ENCODE results near the gene ITGB1. TPM values are rescaled to one million over a fixed set of nuclear protein-coding genes. Genes with fewer than 3 reads are reported as not detected.

ITGB1 gene
- total and polyA plus RNA-seq, 7 experiments from 2014 or later, result 26.5 to 205 (median 53.5) TPM

- H3K27ac ChIP-seq (ENCODE audit: low read depth, low read length), result no peak overlapping the region
- H3K4me1 Mint-ChIP-seq, result peaks cover 50 to 80% (median 69%) of the 10 kb centered on the region in 7 donors
- ChIA-PET CTCF (interaction anchor here (2.6 kb wide), 1 partner anchor 55 kb away, joined by 10 read pairs; no protein-coding TSS in a partner anchor), POLR2A (interaction anchor here (1.0 kb wide), 1 partner anchor 201 kb away, joined by 4 read pairs; no protein-coding TSS in a partner anchor)
- no peaks in the 10 kb centered on the region for H3K27me3 ChIP-seq (ENCODE audit: control insufficient read depth in 2 of 2, insufficient read depth in 2 of 2, low read length in 2 of 2)
- no peak for DNase-seq
- no peak for ATAC-seq
- peak overlapping the region in 7 of 10 donors; percentile 11 to 74 (median 47) for H3K4me3 Mint-ChIP-seq
- intact Hi-C loops (cut with micrococcal nuclease), result loop anchor here (5.0 to 10.0 kb wide), 3 partner anchors 183 to 1637 kb away; partner anchors contain the start of genes EPC1 (in 1 of the 2) and ZEB1 (in 1 of the 2)
- H3K9me3 Mint-ChIP-seq, result no peaks in the 10 kb centered on the region
- peak overlapping the region; percentile 26 for H3K4me3 ChIP-seq (ENCODE audit: low read length)
- H3K27me3 Mint-ChIP-seq, result peaks cover 0 to 8% (median 0%) of the 10 kb centered on the region in 5 donors
- no peaks in the 10 kb centered on the region for H3K36me3 ChIP-seq (ENCODE audit: control insufficient read depth in 2 of 3, insufficient read depth in 3 of 3, low read length in 3 of 3)
- no peaks in the 10 kb centered on the region for H3K9me3 ChIP-seq (ENCODE audit: control insufficient read depth in 2 of 3, low read length in 3 of 3)
- H3K27ac Mint-ChIP-seq, result peak overlapping the region in 3 of 9 donors; percentile 6 to 66 (median 25)
- H3K4me1 ChIP-seq (ENCODE audit: control insufficient read depth in 2 of 2, insufficient read depth in 2 of 2, low read length in 2 of 2), result peaks cover 10 to 26% of the 10 kb centered on the region in 2 donors
- no peaks in the 10 kb centered on the region for H3K36me3 Mint-ChIP-seq
These were observed 3.3 kb downstream of the ITGB1 start for GRCh38 chr10:32954545-32955298.

GRCh38 chr10:32954080-32954479, 4.0 kb downstream of the ITGB1 start:
- POLR2A ChIA-PET, result interaction anchor here (0.6 kb wide), 1 partner anchor 1949 kb away, joined by 4 read pairs; no protein-coding TSS in a partner anchor
- intact Hi-C loops (cut with micrococcal nuclease), result loop anchor here in 1 of 2 donors (10.0 kb wide), 1 partner anchor 609 kb away; the partner anchor contains the start of gene EPC1
- peaks cover 49 to 81% (median 69%) of the 10 kb centered on the region in 7 donors for H3K4me1 Mint-ChIP-seq

GRCh38 chr10:32953277-32953927, 4.6 kb downstream of the ITGB1 start:
- peak overlapping the region; percentile 4 for H3K4me3 ChIP-seq (ENCODE audit: low read length)
- peak overlapping the region in 6 of 10 donors; percentile 4 to 74 (median 38) for H3K4me3 Mint-ChIP-seq
- CTCF ChIA-PET, result no interaction called here

More at GRCh38 chr10:32954080-32954479, 4.0 kb downstream of the ITGB1 start:
- Histone ChIP-seq H3K27me3 (ENCODE audit: control insufficient read depth in 2 of 2, insufficient read depth in 2 of 2, low read length in 2 of 2) (no peaks in the 10 kb centered on the region), H3K4me3 (ENCODE audit: low read length) (peak overlapping the region; percentile 4), H3K9me3 (ENCODE audit: control insufficient read depth in 2 of 3, low read length in 3 of 3) (no peaks in the 10 kb centered on the region), H3K36me3 (ENCODE audit: control insufficient read depth in 2 of 3, insufficient read depth in 3 of 3, low read length in 3 of 3) (no peaks in the 10 kb centered on the region), H3K27ac (ENCODE audit: low read depth, low read length) (no peak overlapping the region), H3K4me1 (ENCODE audit: control insufficient read depth in 2 of 2, insufficient read depth in 2 of 2, low read length in 2 of 2) (peaks cover 10 to 29% of the 10 kb centered on the region in 2 donors)
- no peak for DNase-seq
- Mint-ChIP-seq H3K27ac (peak overlapping the region in 7 of 9 donors; percentile 1 to 66 (median 33)), H3K36me3 (no peaks in the 10 kb centered on the region), H3K4me3 (peak overlapping the region in 7 of 10 donors; percentile 13 to 74 (median 46)), H3K9me3 (no peaks in the 10 kb centered on the region), H3K27me3 (peaks cover 0 to 6% (median 0%) of the 10 kb centered on the region in 5 donors)
- ATAC-seq, result no peak
- CTCF ChIA-PET, result no interaction called here

GRCh38 chr10:32952541-32953276, 5.3 kb downstream of the ITGB1 start:
- CTCF ChIA-PET, result no interaction called here
- Mint-ChIP-seq H3K36me3 (no peaks in the 10 kb centered on the region), H3K27ac (no peak overlapping the region)

More at GRCh38 chr10:32953277-32953927, 4.6 kb downstream of the ITGB1 start:
- H3K4me1 ChIP-seq (ENCODE audit: control insufficient read depth in 2 of 2, insufficient read depth in 2 of 2, low read length in 2 of 2), result peaks cover 13 to 36% of the 10 kb centered on the region in 2 donors
- H3K9me3 ChIP-seq (ENCODE audit: control insufficient read depth in 2 of 3, low read length in 3 of 3), result no peaks in the 10 kb centered on the region
- intact Hi-C loops (cut with micrococcal nuclease), result loop anchor here (2.0 to 10.0 kb wide), 2 partner anchors 15 to 609 kb away; partner anchors contain the start of gene EPC1 (in 1 of the 2)
- POLR2A ChIA-PET, result interaction anchor here (0.6 kb wide), 1 partner anchor 1948 kb away, joined by 4 read pairs; no protein-coding TSS in a partner anchor
- Mint-ChIP-seq H3K4me1 (peaks cover 47 to 82% (median 70%) of the 10 kb centered on the region in 7 donors), H3K9me3 (no peaks in the 10 kb centered on the region), H3K27ac (peak overlapping the region in 4 of 9 donors; percentile 1 to 66 (median 29)), H3K27me3 (no peaks in the 10 kb centered on the region), H3K36me3 (no peaks in the 10 kb centered on the region)
- H3K27ac ChIP-seq (ENCODE audit: low read depth, low read length), result no peak overlapping the region
- no peaks in the 10 kb centered on the region for H3K27me3 ChIP-seq (ENCODE audit: control insufficient read depth in 2 of 2, insufficient read depth in 2 of 2, low read length in 2 of 2)
- DNase-seq (no peak), ATAC-seq (no peak)
- H3K36me3 ChIP-seq (ENCODE audit: control insufficient read depth in 2 of 3, insufficient read depth in 3 of 3, low read length in 3 of 3), result no peaks in the 10 kb centered on the region

GRCh38 chr10:32952094-32952493, 5.9 kb downstream of the ITGB1 start:
- Mint-ChIP-seq H3K27me3 (no peaks in the 10 kb centered on the region), H3K4me1 (peaks cover 48 to 93% (median 82%) of the 10 kb centered on the region in 7 donors), H3K9me3 (no peaks in the 10 kb centered on the region), H3K27ac (peak overlapping the region in 1 of 9 donors; percentile 8), H3K4me3 (peak overlapping the region in 1 of 10 donors; percentile 32), H3K36me3 (no peaks in the 10 kb centered on the region)
- ChIA-PET CTCF (interaction anchor here (0.7 kb wide), 1 partner anchor 156 kb away, joined by 3 read pairs; no protein-coding TSS in a partner anchor), POLR2A (interaction anchor here (0.6 kb wide), 2 partner anchors 9 to 60 kb away, joined by 3 read pairs; no protein-coding TSS in a partner anchor)
- H3K4me3 ChIP-seq (ENCODE audit: low read length), result no peak overlapping the region
- no peaks in the 10 kb centered on the region for H3K9me3 ChIP-seq (ENCODE audit: control insufficient read depth in 2 of 3, low read length in 3 of 3)
- H3K4me1 ChIP-seq (ENCODE audit: control insufficient read depth in 2 of 2, insufficient read depth in 2 of 2, low read length in 2 of 2), result peaks cover 15 to 45% of the 10 kb centered on the region in 2 donors
- ATAC-seq (no peak), DNase-seq (no peak)
- intact Hi-C loops (cut with micrococcal nuclease), result loop anchor here (2.0 to 10.0 kb wide), 2 partner anchors 13 to 607 kb away; partner anchors contain the start of gene EPC1 (in 1 of the 2)
- H3K36me3 ChIP-seq (ENCODE audit: control insufficient read depth in 2 of 3, insufficient read depth in 3 of 3, low read length in 3 of 3), result no peaks in the 10 kb centered on the region
- H3K27ac ChIP-seq (ENCODE audit: low read depth, low read length), result no peak overlapping the region
- no peaks in the 10 kb centered on the region for H3K27me3 ChIP-seq (ENCODE audit: control insufficient read depth in 2 of 2, insufficient read depth in 2 of 2, low read length in 2 of 2)

More at GRCh38 chr10:32952541-32953276, 5.3 kb downstream of the ITGB1 start:
- peaks cover 50 to 89% (median 75%) of the 10 kb centered on the region in 7 donors for H3K4me1 Mint-ChIP-seq
- POLR2A ChIA-PET, result interaction anchor here (0.6 kb wide), 1 partner anchor 59 kb away, joined by 3 read pairs; no protein-coding TSS in a partner anchor
- Histone ChIP-seq H3K27me3 (ENCODE audit: control insufficient read depth in 2 of 2, insufficient read depth in 2 of 2, low read length in 2 of 2) (no peaks in the 10 kb centered on the region), H3K4me3 (ENCODE audit: low read length) (no peak overlapping the region), H3K9me3 (ENCODE audit: control insufficient read depth in 2 of 3, low read length in 3 of 3) (no peaks in the 10 kb centered on the region), H3K36me3 (ENCODE audit: control insufficient read depth in 2 of 3, insufficient read depth in 3 of 3, low read length in 3 of 3) (no peaks in the 10 kb centered on the region), H3K4me1 (ENCODE audit: control insufficient read depth in 2 of 2, insufficient read depth in 2 of 2, low read length in 2 of 2) (peaks cover 15 to 43% of the 10 kb centered on the region in 2 donors), H3K27ac (ENCODE audit: low read depth, low read length) (no peak overlapping the region)
- intact Hi-C loops (cut with micrococcal nuclease), result loop anchor here (2.0 to 10.0 kb wide), 2 partner anchors 14 to 608 kb away; partner anchors contain the start of gene EPC1 (in 1 of the 2)
- H3K4me3 Mint-ChIP-seq, result peak overlapping the region in 1 of 10 donors; percentile 32
- DNase-seq (no peak), ATAC-seq (no peak)
- H3K27me3 Mint-ChIP-seq, result no peaks in the 10 kb centered on the region
- H3K9me3 Mint-ChIP-seq, result no peaks in the 10 kb centered on the region

All from naive thymus-derived CD4-positive, alpha-beta T cell (primary cell).